ENCODE results near the gene FAM111B. TPM values are rescaled to one million over a fixed set of nuclear protein-coding genes. Genes with fewer than 3 reads are reported as not detected.

The FAM111B gene
- total and polyA plus RNA-seq, 2 of the 8 experiments (the other 6 are each of a cell fraction or from before 2014, with no cell fraction given), result 4.8 to 38.1 TPM

DNA sequence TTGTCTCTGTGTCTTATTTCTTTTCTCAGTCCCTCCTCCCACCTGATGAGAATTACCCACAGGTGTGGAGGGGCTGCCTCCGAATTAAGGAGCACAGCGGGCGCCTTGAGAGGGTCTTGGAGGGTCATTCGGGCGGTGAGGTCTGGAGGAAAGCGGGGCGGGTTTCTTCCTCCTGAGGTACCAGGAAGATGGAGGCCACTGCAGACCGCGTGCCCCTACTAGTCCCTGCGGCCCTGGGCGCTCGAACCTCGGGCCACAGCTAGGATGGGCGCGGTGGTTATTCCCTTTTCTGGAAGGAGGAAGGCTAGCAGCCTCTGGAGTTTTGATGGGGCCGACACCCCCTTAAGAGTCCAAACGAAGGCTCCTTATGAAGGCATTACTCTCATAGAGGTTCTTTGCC lies 30.2 kb downstream of the FAM111B start:
- Histone ChIP-seq H3K23me2 (ENCODE audit: low read depth, low read length) (no peaks in the 10 kb centered on the region), H3K27ac (ENCODE audit: low read depth, low read length) (no peak overlapping the region), H2BK15ac (ENCODE audit: low read length) (no peak overlapping the region), H2AK5ac (ENCODE audit: low read depth, low read length) (no peak overlapping the region), H3K27me3 (replicated peaks in 1 of 4; ENCODE audit: control insufficient read depth in 3 of 4, extremely low read depth in 1 of 4, insufficient read depth in 3 of 4, low read length in 3 of 4) (no peaks in the 10 kb centered on the region), H2BK20ac (ENCODE audit: low read length) (no peak overlapping the region), H3K36me3 (ENCODE audit: control insufficient read depth in 2 of 4, insufficient read depth in 4 of 4, low read length in 3 of 4) (peaks cover 3 to 28% (median 4%) of the 10 kb centered on the region in 4 experiments; a peak in 5 of 8 replicates), H3K14ac (ENCODE audit: insufficient read length) (no peak overlapping the region), H4K20me1 (replicated peaks in 1 of 2; ENCODE audit: control insufficient read depth in 1 of 2, insufficient read depth in 2 of 2, low read length in 2 of 2) (no peaks in the 10 kb centered on the region), H3K9ac (replicated peaks in 1 of 4; ENCODE audit: extremely low read depth in 1 of 4, low read depth in 3 of 4, low read length in 3 of 4) (no peak overlapping the region), H4K91ac (replicated peaks; ENCODE audit: insufficient read length, low read length) (no peak overlapping the region), H2BK120ac (replicated peaks; ENCODE audit: low read depth, low read length) (no peak overlapping the region), H3K79me1 (ENCODE audit: low read depth, low read length) (no peaks in the 10 kb centered on the region), H2BK12ac (ENCODE audit: low read depth, low read length) (no peak overlapping the region), H3K56ac (replicated peaks; ENCODE audit: insufficient read length, low read depth, low read length) (no peak overlapping the region), H3K4me3 (ENCODE audit: extremely low read depth in 1 of 4, insufficient read depth in 2 of 4, low read depth in 3 of 4, low read length in 4 of 4) (no peak overlapping the region), H3K79me2 (ENCODE audit: control insufficient read depth in 1 of 2, insufficient read depth in 2 of 2, low read length in 2 of 2) (no peaks in the 10 kb centered on the region), H4K8ac (ENCODE audit: extremely low read depth, insufficient read depth, low read length) (no peak overlapping the region), H2BK5ac (ENCODE audit: low read depth, low read length) (no peak overlapping the region), H3K23ac (ENCODE audit: insufficient read length) (no peak overlapping the region), H3K18ac (ENCODE audit: extremely low read depth, low read length) (no peak overlapping the region), H3K4ac (replicated peaks; ENCODE audit: insufficient read length, low read depth, low read length) (no peak overlapping the region), H3K9me3 (ENCODE audit: insufficient read depth in 2 of 2, low read depth in 1 of 2, low read length in 1 of 2) (peaks cover 12 to 14% of the 10 kb centered on the region in 2 experiments), H3K4me2 (ENCODE audit: insufficient read depth in 1 of 2, low read depth in 2 of 2, low read length in 2 of 2) (no peak overlapping the region), H4K5ac (ENCODE audit: insufficient read length, low read depth, low read length) (no peak overlapping the region), H2AFZ (ENCODE audit: low read length) (no peak overlapping the region), H3K4me1 (replicated peaks in 1 of 4; ENCODE audit: control insufficient read depth in 3 of 4, insufficient read depth in 4 of 4, low read length in 3 of 4) (no peaks in the 10 kb centered on the region)
- FAIRE-seq (no peak), DNase-seq (ENCODE audit: low read depth in 1 of 2, low spot score in 2 of 2) (no peak)
- ChIA-PET CTCF (ENCODE audit: partially characterized antibody) (interaction anchor here (1.2 to 2.6 kb wide), 3 partner anchors 15 to 560 kb away, joined by 3 to 13 read pairs (median 5); no protein-coding TSS in a partner anchor), POLR2A (ENCODE audit: partially characterized antibody) (interaction anchor here (1.2 kb wide), 1 partner anchor 30 kb away, joined by 3 read pairs; the partner anchor contains the start of gene FAM111B)
- WGBS, 2 experiments (ENCODE audit: extremely low coverage in 1 of 2, insufficient coverage in 1 of 2, insufficient read length in 1 of 2, insufficient replicate concordance in 2 of 2, low coverage in 1 of 2, low lambda C conversion rate in 2 of 2, missing lambda C conversion rate in 1 of 2), result 93% methylated on average over 14 of the region's 17 CpGs; no CpG with 5 or more reads in 1 of the 2 experiments
- TF ChIP-seq BCL11A (IDR thresholded peaks at IDR 0.05; ENCODE audit: low read depth in 2 of 2, low read length in 2 of 2), result no peak
- no peak for TF ChIP-seq PHF8 (conservative IDR thresholded peaks at IDR 0.05; ENCODE audit: low read depth, low read length)
- no peak for TF ChIP-seq SP2 (IDR thresholded peaks at IDR 0.05; ENCODE audit: low read length)
- TF ChIP-seq SRF (IDR thresholded peaks at IDR 0.05; ENCODE audit: low read depth, low read length), result no peak
- TF ChIP-seq HDAC6 (IDR thresholded peaks at IDR 0.05; ENCODE audit: low read depth, low read length), result no peak
- TF ChIP-seq FOSL1 (IDR thresholded peaks at IDR 0.05; ENCODE audit: insufficient read depth, low read depth, low read length), result no peak
- TF ChIP-seq, protein P1, sequence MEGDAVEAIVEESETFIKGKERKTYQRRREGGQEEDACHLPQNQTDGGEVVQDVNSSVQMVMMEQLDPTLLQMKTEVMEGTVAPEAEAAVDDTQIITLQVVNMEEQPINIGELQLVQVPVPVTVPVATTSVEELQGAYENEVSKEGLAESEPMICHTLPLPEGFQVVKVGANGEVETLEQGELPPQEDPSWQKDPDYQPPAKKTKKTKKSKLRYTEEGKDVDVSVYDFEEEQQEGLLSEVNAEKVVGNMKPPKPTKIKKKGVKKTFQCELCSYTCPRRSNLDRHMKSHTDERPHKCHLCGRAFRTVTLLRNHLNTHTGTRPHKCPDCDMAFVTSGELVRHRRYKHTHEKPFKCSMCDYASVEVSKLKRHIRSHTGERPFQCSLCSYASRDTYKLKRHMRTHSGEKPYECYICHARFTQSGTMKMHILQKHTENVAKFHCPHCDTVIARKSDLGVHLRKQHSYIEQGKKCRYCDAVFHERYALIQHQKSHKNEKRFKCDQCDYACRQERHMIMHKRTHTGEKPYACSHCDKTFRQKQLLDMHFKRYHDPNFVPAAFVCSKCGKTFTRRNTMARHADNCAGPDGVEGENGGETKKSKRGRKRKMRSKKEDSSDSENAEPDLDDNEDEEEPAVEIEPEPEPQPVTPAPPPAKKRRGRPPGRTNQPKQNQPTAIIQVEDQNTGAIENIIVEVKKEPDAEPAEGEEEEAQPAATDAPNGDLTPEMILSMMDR (IDR thresholded peaks at IDR 0.05; ENCODE audit: control extremely low read depth in 1 of 3, insufficient read depth in 1 of 3, low read depth in 1 of 3, low read length in 3 of 3), result no peak
- no peak for TF ChIP-seq KDM1A (IDR thresholded peaks at IDR 0.05; ENCODE audit: borderline replicate concordance, low read length)
